PC-3 (cell line): ENCODE data around the gene ARHGAP24. TPM values are rescaled to one million over a fixed set of nuclear protein-coding genes. Genes with fewer than 3 reads are reported as not detected.

ENCODE experiments used
- ATAC-seq: fragments of 200-7000 bp; cut with Tn5 transposase; 2 replicates; pipeline ENCODE4 v1.9.1; 2020; ENCODE audit warnings: mild to moderate bottlenecking, moderate library complexity
- BruUV-seq: library from RNA; stranded (reverse); fragments of 400-500 nt; replicated peaks from 2 replicates; lab custom pipeline; 2021; lab: Mats Ljungman, UMichigan
- CTCF ChIA-PET: fragments of 300-600 bp; sonication (Branson Sonifier 250); formaldehyde crosslinking; loops from one replicate; lab custom pipeline; 2022; ENCODE audit warnings: antibody characterized with exemption; lab: Charles Lee
- POLR2A ChIA-PET: fragments of 300-600 bp; sonication (Branson Sonifier 250); formaldehyde crosslinking; loops from one replicate; lab custom pipeline; 2022; ENCODE audit warnings: antibody characterized with exemption; ENCODE audit not compliant: unreplicated experiment; lab: Charles Lee
- DNase-seq: peaks from one replicate; pipeline ENCODE4 v3.0.0-alpha.2; 2015
- H2AFZ ChIP-seq: fragments of 300-600 bp; sonication (generic); 2 replicates; pipeline ENCODE4 v1.6.0; 2016; ENCODE audit warnings: antibody characterized with exemption, low read length
- H3F3A ChIP-seq: fragments of 300-600 bp; sonication (generic); one replicate; pipeline ENCODE4 v1.6.0; 2017; ENCODE audit warnings: antibody characterized with exemption, low read length, control low read depth, mild to moderate bottlenecking; ENCODE audit not compliant: unreplicated experiment
- H3K27ac ChIP-seq: fragments of 300-600 bp; sonication (generic); 2 replicates; pipeline ENCODE4 v1.5.1; 2016; ENCODE audit warnings: mild to moderate bottlenecking, low read length
- H3K27me3 ChIP-seq: fragments of 300-600 bp; sonication (generic); 2 replicates; pipeline ENCODE4 v1.6.1; 2016; ENCODE audit warnings: low read length, mixed read lengths
- H3K36me3 ChIP-seq: fragments of 300-600 bp; sonication (generic); 2 replicates; pipeline ENCODE4 v1.6.1; 2016; ENCODE audit warnings: low read depth, mixed run types, low read length, mixed read lengths
- H3K4me1 ChIP-seq: fragments of 300-600 bp; sonication (generic); 2 replicates; pipeline ENCODE4 v1.5.1; 2016; ENCODE audit warnings: low read length; ENCODE audit not compliant: insufficient read depth
- H3K4me2 ChIP-seq: fragments of 300-600 bp; sonication (generic); 2 replicates; pipeline ENCODE4 v1.6.0; 2016; ENCODE audit warnings: low read length
- H3K4me3 ChIP-seq: fragments of 300-600 bp; sonication (generic); 2 replicates; pipeline ENCODE4 v1.5.1; 2016; ENCODE audit warnings: mild to moderate bottlenecking, low read length, mixed read lengths
- H3K79me2 ChIP-seq: fragments of 300-600 bp; sonication (generic); 2 replicates; pipeline ENCODE4 v1.6.1; 2017; ENCODE audit warnings: low read length, mixed read lengths
- H3K9ac ChIP-seq: fragments of 300-600 bp; sonication (generic); 2 replicates; pipeline ENCODE4 v1.6.0; 2016; ENCODE audit warnings: mild to moderate bottlenecking, low read length
- H3K9me2 ChIP-seq: fragments of 300-600 bp; sonication (generic); replicated peaks from 2 replicates; pipeline ENCODE4 v1.6.1; 2016; ENCODE audit warnings: mixed run types, low read length, mixed read lengths
- H3K9me3 ChIP-seq: fragments of 300-600 bp; sonication (generic); 2 replicates; pipeline ENCODE4 v1.6.1; 2016; ENCODE audit warnings: low read length, mixed read lengths
- H4K20me1 ChIP-seq: fragments of 300-600 bp; sonication (generic); 2 replicates; pipeline ENCODE4 v1.6.1; 2016; ENCODE audit warnings: low read length, mixed read lengths
- EZH2 ChIP-seq: fragments of 300-600 bp; sonication (generic); IDR thresholded peaks from one replicate; pipeline ENCODE4 v1.6.1; 2017; ENCODE audit warnings: antibody characterized with exemption, mild to moderate bottlenecking, low read length; ENCODE audit not compliant: unreplicated experiment
- EZH2phosphoT487 ChIP-seq: fragments of 300-600 bp; sonication (generic); IDR thresholded peaks from 2 replicates; pipeline ENCODE4 v1.6.1; 2018; ENCODE audit warnings: mild to moderate bottlenecking, antibody characterized with exemption, low read length, borderline replicate concordance
- intact Hi-C: fragments of 100-400 bp; cut with micrococcal nuclease; formaldehyde crosslinking; loops from 2 replicates; pipeline ENCODE4 v1.9.0; 2023
- total RNA-seq: library from RNA; depleted of rRNA; stranded (reverse); fragments of >200 nt; gene quantifications from 2 replicates; pipeline ENCODE4 v1.2.3, GENCODE V29; 2014
- TF ChIP-seq, protein P1 (sequence below): fragments of 300-600 bp; sonication (generic); conservative IDR thresholded peaks from 2 replicates; pipeline ENCODE4 v1.5.1; 2017; ENCODE audit warnings: antibody characterized with exemption, low read depth, mild to moderate bottlenecking, low read length

Gene ARHGAP24
- total RNA-seq, 1 experiment from 2014 or later = 7.4 TPM

DNA sequence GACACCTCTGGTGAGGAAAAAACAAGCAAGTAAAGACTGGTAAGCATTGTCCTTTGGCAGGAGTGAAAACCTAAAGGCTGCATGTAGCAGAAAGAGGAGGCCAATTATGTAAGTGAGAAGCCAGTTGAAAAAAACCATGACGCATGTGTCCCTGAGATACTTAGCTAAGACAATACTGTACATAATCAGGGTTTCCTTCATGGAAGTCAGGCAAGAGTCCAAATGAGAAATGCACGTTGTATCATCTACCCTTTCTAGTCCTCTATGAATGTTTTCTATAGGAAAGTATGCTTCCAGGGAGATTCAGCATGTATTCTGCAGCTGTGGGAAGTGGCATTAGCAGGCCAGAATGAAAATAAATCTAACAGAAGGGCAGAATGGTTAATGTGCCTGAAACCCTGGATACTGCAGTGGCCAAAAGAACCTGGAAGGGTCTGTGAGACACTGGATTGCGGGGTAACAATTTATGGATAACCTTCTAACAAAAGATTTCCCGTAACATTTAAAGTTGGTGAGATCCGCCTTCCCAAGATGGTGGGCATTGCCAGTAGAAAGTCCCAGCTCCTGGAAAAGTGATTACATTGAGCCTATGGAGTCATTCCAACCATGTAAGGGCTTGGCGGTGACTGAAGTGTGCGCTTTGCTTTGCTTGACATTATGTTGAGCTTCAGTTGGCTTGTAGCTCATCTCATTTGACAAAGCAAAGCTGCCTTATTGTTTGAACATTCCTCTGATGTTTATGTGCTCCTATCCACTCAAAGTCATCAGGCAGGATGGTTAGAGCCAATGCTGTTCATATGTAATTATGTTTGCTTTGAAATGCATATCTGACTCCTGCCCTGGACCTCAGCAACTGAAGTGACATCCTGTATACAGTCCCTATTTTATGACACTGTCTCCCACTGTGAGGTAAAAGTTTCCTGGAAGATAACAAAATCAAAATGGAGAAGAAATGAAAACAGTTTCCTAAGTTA is 200.4 kb downstream of the ARHGAP24 start:
- DNase-seq (no peak), ATAC-seq (no peak)
- Histone ChIP-seq H3K9me3 (no peaks in the 10 kb centered on the region), H3K4me2 (no peak overlapping the region), H3F3A (no peaks in the 10 kb centered on the region), H3K4me1 (no peaks in the 10 kb centered on the region), H3K36me3 (no peaks in the 10 kb centered on the region), H3K27me3 (no peaks in the 10 kb centered on the region), H3K79me2 (no peaks in the 10 kb centered on the region), H3K27ac (no peak overlapping the region), H3K9ac (no peak overlapping the region), H3K4me3 (no peak overlapping the region), H4K20me1 (no peaks in the 10 kb centered on the region), H2AFZ (no peak overlapping the region), H3K9me2 (no peaks in the 10 kb centered on the region)
- TF ChIP-seq EZH2phosphoT487 = no peak
- no peak for TF ChIP-seq EZH2
- TF ChIP-seq, protein P1, sequence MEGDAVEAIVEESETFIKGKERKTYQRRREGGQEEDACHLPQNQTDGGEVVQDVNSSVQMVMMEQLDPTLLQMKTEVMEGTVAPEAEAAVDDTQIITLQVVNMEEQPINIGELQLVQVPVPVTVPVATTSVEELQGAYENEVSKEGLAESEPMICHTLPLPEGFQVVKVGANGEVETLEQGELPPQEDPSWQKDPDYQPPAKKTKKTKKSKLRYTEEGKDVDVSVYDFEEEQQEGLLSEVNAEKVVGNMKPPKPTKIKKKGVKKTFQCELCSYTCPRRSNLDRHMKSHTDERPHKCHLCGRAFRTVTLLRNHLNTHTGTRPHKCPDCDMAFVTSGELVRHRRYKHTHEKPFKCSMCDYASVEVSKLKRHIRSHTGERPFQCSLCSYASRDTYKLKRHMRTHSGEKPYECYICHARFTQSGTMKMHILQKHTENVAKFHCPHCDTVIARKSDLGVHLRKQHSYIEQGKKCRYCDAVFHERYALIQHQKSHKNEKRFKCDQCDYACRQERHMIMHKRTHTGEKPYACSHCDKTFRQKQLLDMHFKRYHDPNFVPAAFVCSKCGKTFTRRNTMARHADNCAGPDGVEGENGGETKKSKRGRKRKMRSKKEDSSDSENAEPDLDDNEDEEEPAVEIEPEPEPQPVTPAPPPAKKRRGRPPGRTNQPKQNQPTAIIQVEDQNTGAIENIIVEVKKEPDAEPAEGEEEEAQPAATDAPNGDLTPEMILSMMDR = no peak
- intact Hi-C loops = no loop called here
- POLR2A ChIA-PET = no interaction called here
- BruUV-seq = no TSS peak
- CTCF ChIA-PET = no interaction called here

DNA sequence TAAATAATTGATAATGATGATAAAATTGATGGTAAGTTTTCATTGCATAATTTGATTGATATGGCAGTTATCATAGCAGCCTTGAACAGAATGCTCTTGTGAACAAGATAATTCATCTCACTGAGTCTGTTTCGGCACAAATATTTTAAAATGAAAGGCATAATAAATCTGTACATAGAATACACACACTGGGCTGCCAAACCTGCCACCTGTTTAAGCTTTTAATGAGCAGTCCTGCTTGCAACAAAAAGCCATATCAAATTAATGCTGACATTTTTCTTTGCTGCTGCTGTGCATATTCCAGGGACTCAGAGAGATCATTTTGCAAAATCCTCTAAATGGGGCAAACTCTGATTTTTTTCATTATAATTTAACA is 201.1 kb downstream of the ARHGAP24 start:
- H4K20me1 ChIP-seq = no peaks in the 10 kb centered on the region
- TF ChIP-seq EZH2 (no peak), EZH2phosphoT487 (no peak)
- TF ChIP-seq, protein P1 = no peak
- no peak for DNase-seq
- ChIA-PET CTCF (no interaction called here), POLR2A (no interaction called here)
- no peaks in the 10 kb centered on the region for H3K9me2 ChIP-seq
- no peak overlapping the region for H3K4me2 ChIP-seq
- H3K4me1 ChIP-seq = no peaks in the 10 kb centered on the region
- H3K36me3 ChIP-seq = no peaks in the 10 kb centered on the region
- intact Hi-C loops = no loop called here
- H3K9me3 ChIP-seq = no peaks in the 10 kb centered on the region
- no peak overlapping the region for H2AFZ ChIP-seq
- H3K4me3 ChIP-seq = no peak overlapping the region
- BruUV-seq = no TSS peak
- ATAC-seq = no peak
- H3K27ac ChIP-seq = no peak overlapping the region
- no peaks in the 10 kb centered on the region for H3K79me2 ChIP-seq
- no peaks in the 10 kb centered on the region for H3K27me3 ChIP-seq
- no peak overlapping the region for H3K9ac ChIP-seq
- no peaks in the 10 kb centered on the region for H3F3A ChIP-seq

DNA sequence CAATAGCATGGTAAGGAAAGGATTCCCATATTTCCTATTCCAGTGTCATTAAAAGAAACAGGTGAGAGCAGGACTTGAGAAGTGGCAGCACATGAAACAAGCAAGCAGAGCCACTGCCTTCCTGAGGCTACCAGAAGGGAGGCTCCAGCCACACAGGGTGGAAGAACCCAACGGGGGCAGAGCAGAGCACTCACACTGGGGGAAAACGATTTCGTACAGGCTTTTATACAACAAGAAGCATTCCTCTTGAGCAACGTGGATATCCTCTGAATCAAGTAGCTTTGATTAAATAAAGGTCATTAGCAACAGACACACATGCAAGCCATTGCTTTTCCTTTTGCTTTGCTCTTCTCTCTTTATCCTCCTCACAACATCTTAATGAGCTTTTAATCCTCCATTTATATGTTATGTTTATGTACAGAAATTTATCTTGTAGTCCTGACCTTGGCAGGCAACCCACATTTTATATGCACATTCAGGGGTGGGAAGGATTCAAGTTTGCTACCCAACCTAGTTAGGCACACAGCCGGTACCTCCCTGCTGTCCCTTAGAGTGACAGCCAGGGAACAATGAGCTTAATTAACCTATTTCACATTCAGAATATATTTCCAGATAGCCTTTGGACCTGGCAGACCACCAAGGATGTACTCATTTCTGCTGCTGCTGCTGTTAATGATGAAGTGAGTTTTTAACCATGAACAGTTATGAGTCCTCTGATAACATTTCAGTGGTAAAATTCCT is 202.1 kb downstream of the ARHGAP24 start:
- TF ChIP-seq EZH2phosphoT487 (no peak), EZH2 (no peak)
- TF ChIP-seq, protein P1 = no peak
- no TSS peak for BruUV-seq
- H3K4me1 ChIP-seq = no peaks in the 10 kb centered on the region
- no peaks in the 10 kb centered on the region for H4K20me1 ChIP-seq
- no peak overlapping the region for H3K4me2 ChIP-seq
- POLR2A ChIA-PET = no interaction called here
- no peaks in the 10 kb centered on the region for H3K9me3 ChIP-seq
- no peaks in the 10 kb centered on the region for H3K27me3 ChIP-seq
- no peak overlapping the region for H3K27ac ChIP-seq
- H3K36me3 ChIP-seq = no peaks in the 10 kb centered on the region
- H3F3A ChIP-seq = no peaks in the 10 kb centered on the region
- no peak overlapping the region for H3K9ac ChIP-seq
- H3K9me2 ChIP-seq = no peaks in the 10 kb centered on the region
- intact Hi-C loops = no loop called here
- H2AFZ ChIP-seq = no peak overlapping the region
- no peaks in the 10 kb centered on the region for H3K79me2 ChIP-seq
- H3K4me3 ChIP-seq = no peak overlapping the region
- DNase-seq = no peak
- CTCF ChIA-PET = no interaction called here
- ATAC-seq = no peak
